K562 (cell line): ENCODE data around the gene DBP. TPM values are rescaled to one million over a fixed set of nuclear protein-coding genes. Genes with fewer than 3 reads are reported as not detected.

Experiments
- ATAC-seq: fragments of 200-7000 bp; cut with Tn5 transposase; 3 replicates; pipeline ENCODE4 v1.9.1; 2020; ENCODE audit warnings: moderate library complexity
- BruUV-seq: library from RNA; stranded (reverse); fragments of 400-500 nt; replicated peaks from 2 replicates; lab custom pipeline; 2021; lab: Mats Ljungman, UMichigan
- CTCF ChIA-PET: fragments of 300-600 bp; formaldehyde crosslinking; extraction: SDS; loops from one replicate; lab custom pipeline; 2021; ENCODE audit warnings: low intra/inter-chr PET ratio; lab: Yijun Ruan, JAX
- POLR2A ChIA-PET: fragments of 300-600, 350-650 bp; sonication (Branson Sonifier 250); formaldehyde crosslinking; extraction: SDS; loops from one replicate; lab custom pipeline; 2021; ENCODE audit warnings: antibody characterized with exemption, inconsistent platforms; lab: Yijun Ruan, JAX
- DNase-seq, 4 experiments: peaks; one replicate each; pipeline versions ENCODE4 v3.0.0 to v3.0.0-alpha.2; 2011 to 2018; ENCODE audit warnings: low spot score in 3 of 4, mixed read lengths in 3 of 4; ENCODE audit errors: extremely low read depth in 1 of 4
- FAIRE-seq: peaks from 2 replicates; lab custom pipeline; 2011; peaks lifted over from hg19 to GRCh38; lab: Jason Lieb, UNC
- H2AFZ ChIP-seq: 2 replicates; pipeline ENCODE4 v1.6.0; 2011; ENCODE audit warnings: low read depth, low read length, control low read depth, inconsistent platforms
- H3K27ac ChIP-seq: fragments of 200-600 bp; 3 replicates; pipeline ENCODE4 v1.8.0; 2011; ENCODE audit warnings: low read depth, mild to moderate bottlenecking, control low read depth, inconsistent platforms, low read length, moderate library complexity, mixed read lengths; ENCODE audit errors: extremely low read depth
- H3K27me3 ChIP-seq, 2 experiments: fragments of 300-600 bp in 1 of 2; 2 replicates in 1 of 2; 3 replicates in 1 of 2; pipeline versions ENCODE4 v1.6.0 to v1.8.0; 2011; ENCODE audit warnings: inconsistent platforms in 2 of 2, low read length in 2 of 2, mild to moderate bottlenecking in 1 of 2, mixed read lengths in 1 of 2, moderate library complexity in 1 of 2; ENCODE audit not compliant: control insufficient read depth in 2 of 2, insufficient read depth in 2 of 2
- H3K36me3 ChIP-seq: fragments of 300-600 bp; 3 replicates; pipeline ENCODE4 v1.8.0; 2011; ENCODE audit warnings: mild to moderate bottlenecking, low read length, inconsistent platforms; ENCODE audit not compliant: control insufficient read depth, insufficient read depth
- H3K4me1 ChIP-seq, 2 experiments: fragments of 200-600 bp in 1 of 2; replicated peaks in 1 of 2; 2 replicates in 1 of 2; 3 replicates in 1 of 2; pipeline versions ENCODE4 v1.5.1 to v1.8.0; 2011; ENCODE audit warnings: inconsistent platforms in 2 of 2, low read length in 2 of 2, mild to moderate bottlenecking in 1 of 2, mixed read lengths in 1 of 2, moderate library complexity in 1 of 2; ENCODE audit not compliant: control insufficient read depth in 2 of 2, insufficient read depth in 2 of 2
- H3K4me2 ChIP-seq: 2 replicates; pipeline ENCODE4 v1.6.1; 2011; ENCODE audit warnings: low read length, control low read depth, inconsistent platforms, mixed read lengths; ENCODE audit not compliant: insufficient read depth
- H3K4me3 ChIP-seq: fragments of 200-600 bp; sonication (generic), shearing (Covaris generic); 2 replicates; pipeline ENCODE4 v1.5.1; 2016; ENCODE audit warnings: control low read depth, inconsistent platforms
- H3K79me2 ChIP-seq: fragments of 200-600 bp; 3 replicates; pipeline ENCODE4 v1.8.0; 2011; ENCODE audit warnings: low read length, inconsistent platforms; ENCODE audit not compliant: control insufficient read depth, insufficient read depth
- H3K9ac ChIP-seq, 2 experiments: 2 replicates each; pipeline versions ENCODE4 v1.6.0 to v1.6.1; 2011; ENCODE audit warnings: low read depth in 2 of 2, low read length in 2 of 2, control low read depth in 1 of 2, inconsistent platforms in 1 of 2, mild to moderate bottlenecking in 1 of 2, mixed read lengths in 1 of 2; ENCODE audit not compliant: insufficient read depth in 1 of 2
- H3K9me1 ChIP-seq: one replicate; pipeline ENCODE4 v1.6.0; 2011; ENCODE audit warnings: inconsistent platforms, mild to moderate bottlenecking, low read length, moderate library complexity; ENCODE audit not compliant: control insufficient read depth, insufficient read depth
- H3K9me3 ChIP-seq: replicated peaks from 2 replicates; pipeline ENCODE4 v1.5.1; 2011; ENCODE audit warnings: low read depth, low read length, inconsistent platforms; ENCODE audit not compliant: control insufficient read depth, insufficient read depth
- H4K20me1 ChIP-seq: replicated peaks from 2 replicates; pipeline ENCODE4 v1.6.1; 2011; ENCODE audit warnings: low read length, inconsistent platforms, mixed read lengths; ENCODE audit not compliant: control insufficient read depth, insufficient read depth
- ADNP ChIP-seq: fragments of 200-800 bp; sonication (Bioruptor generic); IDR thresholded peaks from 2 replicates; pipeline ENCODE4 v1.6.1; 2016; ENCODE audit warnings: missing genetic modification characterization, missing compliant biosample characterization
- CREBBP ChIP-seq: IDR thresholded peaks from one replicate; pipeline ENCODE4 v1.6.1; 2012; ENCODE audit warnings: low read depth, mild to moderate bottlenecking, control low read depth, inconsistent platforms, low read length
- CTBP1 ChIP-seq: fragments of 450-650 bp; IDR thresholded peaks from 2 replicates; pipeline ENCODE4 v1.6.1; 2016; ENCODE audit warnings: borderline replicate concordance
- CTCFL ChIP-seq: IDR thresholded peaks from 2 replicates; pipeline ENCODE4 v1.6.1; 2011; ENCODE audit warnings: borderline replicate concordance, low read depth, mild to moderate bottlenecking, moderate library complexity, low read length; ENCODE audit not compliant: insufficient read depth, poor library complexity, severe bottlenecking
- DPF2 ChIP-seq: fragments of 450-650 bp; IDR thresholded peaks from 2 replicates; pipeline ENCODE4 v1.6.1; 2016
- JUND ChIP-seq, 2 experiments: IDR thresholded peaks; 2 replicates in 1 of 2; 3 replicates in 1 of 2; pipeline ENCODE4 v1.6.1; 2011; ENCODE audit warnings: borderline replicate concordance in 2 of 2, low read depth in 2 of 2, low read length in 2 of 2, improper control_type of control experiment in 1 of 2, missing biosample characterization in 1 of 2, missing genetic modification characterization in 1 of 2, missing genetic modification reagents in 1 of 2
- KDM4B ChIP-seq, 2 experiments: fragments of 450-650 bp in 1 of 2; sonication (generic) in 1 of 2; IDR thresholded peaks; 2 replicates each; pipeline ENCODE4 v1.6.1; 2016 to 2017; ENCODE audit warnings: borderline replicate concordance in 2 of 2, antibody characterized with exemption in 1 of 2, low read depth in 1 of 2, mild to moderate bottlenecking in 1 of 2
- MAFG ChIP-seq: fragments of 450-650 bp; conservative IDR thresholded peaks from 2 replicates; pipeline ENCODE4 v1.6.1; 2016; ENCODE audit warnings: missing genetic modification characterization, missing compliant biosample characterization
- MTA3 ChIP-seq: fragments of 450-650 bp; formaldehyde crosslinking; IDR thresholded peaks from 2 replicates; pipeline ENCODE4 v1.6.1; 2017; ENCODE audit warnings: mild to moderate bottlenecking, borderline replicate concordance
- NCOA4 ChIP-seq: fragments of 450-650 bp; IDR thresholded peaks from 2 replicates; pipeline ENCODE4 v1.6.1; 2018; ENCODE audit warnings: mild to moderate bottlenecking; ENCODE audit not compliant: partially characterized antibody
- SMARCE1 ChIP-seq: fragments of 450-650 bp; IDR thresholded peaks from 2 replicates; pipeline ENCODE4 v1.7.1; 2016; ENCODE audit warnings: mild to moderate bottlenecking
- STAT5B ChIP-seq: fragments of 250-450 bp; sonication (Bioruptor Pico); IDR thresholded peaks from 2 replicates; pipeline ENCODE4 v1.8.0; 2021; ENCODE audit warnings: mild to moderate bottlenecking, inconsistent platforms
- ZFX ChIP-seq: sonication (generic); formaldehyde crosslinking; IDR thresholded peaks from 2 replicates; pipeline ENCODE4 v1.8.0; 2022; ENCODE audit warnings: mild to moderate bottlenecking, missing genetic modification reagents, moderate library complexity
- ZNF431 ChIP-seq: sonication (generic); formaldehyde crosslinking; IDR thresholded peaks from 2 replicates; pipeline ENCODE4 v1.8.0; 2022; ENCODE audit warnings: mild to moderate bottlenecking, missing genetic modification reagents
- ZNF561 ChIP-seq: fragments of 450-650 bp; formaldehyde crosslinking; conservative IDR thresholded peaks from 2 replicates; pipeline ENCODE4 v1.4.0; 2020; ENCODE audit warnings: mild to moderate bottlenecking, moderate library complexity
- WGBS: fragments of 100-300 bp; shearing (Covaris generic); methylation state at CpG from one replicate; pipeline ENCODE4 v1.1.6; 2016; ENCODE audit warnings: low coverage, mixed read lengths; ENCODE audit not compliant: insufficient coverage; ENCODE audit errors: missing lambda C conversion rate; 5-methylcytosine and 5-hydroxymethylcytosine counted together
- in situ Hi-C: fragments of 300-500 bp; cut with MboI; formaldehyde crosslinking; loops from 4 replicates; pipeline ENCODE4 v1.15.0; 2018; ENCODE audit warnings: inconsistent platforms, mixed read lengths
- intact Hi-C: fragments of 100-400 bp; cut with micrococcal nuclease; formaldehyde crosslinking; loops from 2 replicates; pipeline ENCODE4 v1.14.2; 2022
- polyA plus RNA-seq, 8 experiments: library from polyadenylated mRNA; depleted of rRNA in 4 of 8; stranded (reverse) in 5 of 8; unstranded in 3 of 8; fragments of >200 nt; fragmentation: Nextera tagmentation in 2 of 8; fragmentation: Illumina TruSeq in 1 of 8; extraction: Ambion mirVana in 2 of 8; extraction: Trizol in 1 of 8; gene quantifications; 2 replicates each; pipeline versions ENCODE4 v1.2.1 to v1.2.3, GENCODE V29; 2011 to 2014; ENCODE audit warnings: inconsistent platforms in 1 of 8, missing spikeins in 1 of 8
- total RNA-seq, 7 experiments: library from RNA; depleted of rRNA in 6 of 7; stranded (reverse); fragments of >200 nt in 6 of 7; fragmentation: Illumina TruSeq in 2 of 7; extraction: Trizol in 2 of 7; gene quantifications; 2 replicates each; pipeline versions ENCODE4 v1.2.1 to v1.2.3, GENCODE V29; 2011 to 2021; ENCODE audit warnings: low replicate concordance in 1 of 7

Gene DBP
- total and polyA plus RNA-seq, 9 of the 15 experiments (the other 6 are each of a cell fraction or from before 2014, with no cell fraction given) = 0.25 to 5.5 (median 1.8) TPM

- H4K20me1 ChIP-seq = no peaks in the 10 kb centered on the region
- H3K9ac ChIP-seq = peak overlapping the region in 1 of 2 experiments; percentile 74; a peak in 1 of 4 replicates
- no peaks in the 10 kb centered on the region for H3K27me3 ChIP-seq
- CTCF ChIA-PET = no interaction called here
- intact Hi-C loops = no loop called here
- FAIRE-seq = peak; percentile 49
- DNase-seq = peak in 1 of 4 experiments; percentile 29
- H3K4me1 ChIP-seq = peaks cover 13 to 25% of the 10 kb centered on the region in 2 experiments
- H3K27ac ChIP-seq = no peak overlapping the region
- no peak overlapping the region for H3K4me2 ChIP-seq
- POLR2A ChIA-PET = no interaction called here
- H3K9me1 ChIP-seq = no peaks in the 10 kb centered on the region
- BruUV-seq = no TSS peak
- H3K9me3 ChIP-seq = no peaks in the 10 kb centered on the region
- peak; percentile 61; the same call in 2 of the 3 replicates for ATAC-seq
- no peaks in the 10 kb centered on the region for H3K36me3 ChIP-seq
- in situ Hi-C loops = no loop called here
- no peak overlapping the region for H2AFZ ChIP-seq
- no peak overlapping the region for H3K4me3 ChIP-seq
- WGBS = 26% methylated on average over 9 of the region's 9 CpGs
- no peaks in the 10 kb centered on the region for H3K79me2 ChIP-seq
- no peak for TF ChIP-seq KDM4B (IDR thresholded peaks at IDR 0.05; ENCODE audit: borderline replicate concordance in 2 of 2, low read depth in 1 of 2)
- no peak for TF ChIP-seq CREBBP
- TF ChIP-seq MTA3 = no peak
- peak; percentile 66 for TF ChIP-seq CTBP1
- 0 out of 2 replicates have a peak, but pooled peaks have one; percentile 36 for TF ChIP-seq DPF2
- peak; percentile 22; the same call in 1 of the 2 replicates for TF ChIP-seq ZFX (CRISPR knock-in tag)
- no peak for TF ChIP-seq CTCFL
- 0 out of 2 replicates have a peak, but pooled peaks have one; percentile 31 for TF ChIP-seq ADNP (tag)
- TF ChIP-seq ZNF561 (CRISPR knock-in tag) = no peak
- TF ChIP-seq ZNF431 = no peak
- peak; percentile 58; the same call in 1 of the 2 replicates for TF ChIP-seq SMARCE1
- no peak for TF ChIP-seq NCOA4
- TF ChIP-seq JUND (IDR thresholded peaks at IDR 0.05; ENCODE audit: borderline replicate concordance, low read depth, low read length) = peak; percentile 71
- peak; percentile 74; the same call in 2 of the 3 replicates for TF ChIP-seq JUND (tag; IDR thresholded peaks at IDR 0.05; ENCODE audit: borderline replicate concordance, low read depth, low read length)
- TF ChIP-seq STAT5B = no peak
- TF ChIP-seq MAFG (tag) = no peak
These were observed 48.4 kb upstream of the DBP start for GRCh38 chr19:48685583-48685982.
